GM12892 (cell line): ENCODE measurements around the gene PEX14.

Experiments used
- POLR2A ChIP-seq: IDR thresholded peaks from 2 replicates; pipeline ENCODE4 v1.6.1; 2011; ENCODE audit warnings: low read depth, low read length, control low read depth
- TAF1 ChIP-seq: IDR thresholded peaks from 2 replicates; pipeline ENCODE4 v1.6.1; 2011; ENCODE audit warnings: low read depth, mild to moderate bottlenecking, control low read depth, low read length, borderline replicate concordance

DNA sequence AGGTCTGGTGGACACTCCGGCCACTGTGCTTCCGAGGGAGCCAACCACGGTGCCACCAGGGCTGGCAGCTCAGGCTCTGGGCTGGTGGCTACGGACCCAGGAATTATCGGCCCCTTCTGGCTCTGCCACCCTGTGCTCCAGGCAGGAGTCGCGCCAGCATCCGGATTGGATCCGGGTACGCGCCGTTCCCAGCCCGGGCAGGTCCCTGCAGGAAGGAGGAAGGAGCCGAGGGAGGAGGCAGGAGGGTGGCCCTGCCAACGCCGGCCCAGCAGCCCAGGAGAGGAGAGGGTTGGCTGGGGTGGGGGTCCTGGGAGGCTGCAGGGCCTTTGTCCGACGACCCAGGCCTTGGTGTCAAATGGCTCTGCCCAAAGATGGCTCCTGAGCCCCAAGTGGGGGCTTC lies 161.2 kb downstream of the PEX14 start:
- TF ChIP-seq POLR2A (no peak), TAF1 (no peak)
